LNCAP (cell line): ENCODE results near the gene LYPD6B.

ENCODE experiments used
- TF ChIP-seq, protein P1 (sequence below): fragments of 450-650 bp; IDR thresholded peaks from 2 replicates; pipeline ENCODE4 v1.5.1; 2017; ENCODE audit warnings: mild to moderate bottlenecking

Gene LYPD6B

DNA sequence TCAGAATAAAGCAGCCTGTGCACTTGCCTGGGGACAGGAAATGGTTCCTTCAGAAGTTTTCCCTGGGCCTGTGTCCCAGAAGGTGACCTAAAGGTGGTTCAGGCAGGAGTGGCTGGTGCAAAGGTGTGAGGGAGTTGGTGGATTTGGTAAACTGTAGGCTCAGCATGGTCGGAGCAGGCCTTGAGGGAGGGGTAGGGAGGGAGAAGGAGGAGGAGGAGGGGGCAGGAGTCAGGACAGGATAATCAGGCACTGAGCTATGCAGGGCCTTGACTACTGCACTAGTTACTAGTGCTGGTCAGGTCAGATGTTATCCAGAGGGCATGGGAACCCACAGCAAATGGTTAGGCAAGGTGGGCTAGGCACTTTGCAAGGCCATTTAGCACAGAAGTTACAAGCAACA is 21.3 kb downstream of the LYPD6B start:
- TF ChIP-seq, protein P1, sequence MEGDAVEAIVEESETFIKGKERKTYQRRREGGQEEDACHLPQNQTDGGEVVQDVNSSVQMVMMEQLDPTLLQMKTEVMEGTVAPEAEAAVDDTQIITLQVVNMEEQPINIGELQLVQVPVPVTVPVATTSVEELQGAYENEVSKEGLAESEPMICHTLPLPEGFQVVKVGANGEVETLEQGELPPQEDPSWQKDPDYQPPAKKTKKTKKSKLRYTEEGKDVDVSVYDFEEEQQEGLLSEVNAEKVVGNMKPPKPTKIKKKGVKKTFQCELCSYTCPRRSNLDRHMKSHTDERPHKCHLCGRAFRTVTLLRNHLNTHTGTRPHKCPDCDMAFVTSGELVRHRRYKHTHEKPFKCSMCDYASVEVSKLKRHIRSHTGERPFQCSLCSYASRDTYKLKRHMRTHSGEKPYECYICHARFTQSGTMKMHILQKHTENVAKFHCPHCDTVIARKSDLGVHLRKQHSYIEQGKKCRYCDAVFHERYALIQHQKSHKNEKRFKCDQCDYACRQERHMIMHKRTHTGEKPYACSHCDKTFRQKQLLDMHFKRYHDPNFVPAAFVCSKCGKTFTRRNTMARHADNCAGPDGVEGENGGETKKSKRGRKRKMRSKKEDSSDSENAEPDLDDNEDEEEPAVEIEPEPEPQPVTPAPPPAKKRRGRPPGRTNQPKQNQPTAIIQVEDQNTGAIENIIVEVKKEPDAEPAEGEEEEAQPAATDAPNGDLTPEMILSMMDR, result no peak

DNA sequence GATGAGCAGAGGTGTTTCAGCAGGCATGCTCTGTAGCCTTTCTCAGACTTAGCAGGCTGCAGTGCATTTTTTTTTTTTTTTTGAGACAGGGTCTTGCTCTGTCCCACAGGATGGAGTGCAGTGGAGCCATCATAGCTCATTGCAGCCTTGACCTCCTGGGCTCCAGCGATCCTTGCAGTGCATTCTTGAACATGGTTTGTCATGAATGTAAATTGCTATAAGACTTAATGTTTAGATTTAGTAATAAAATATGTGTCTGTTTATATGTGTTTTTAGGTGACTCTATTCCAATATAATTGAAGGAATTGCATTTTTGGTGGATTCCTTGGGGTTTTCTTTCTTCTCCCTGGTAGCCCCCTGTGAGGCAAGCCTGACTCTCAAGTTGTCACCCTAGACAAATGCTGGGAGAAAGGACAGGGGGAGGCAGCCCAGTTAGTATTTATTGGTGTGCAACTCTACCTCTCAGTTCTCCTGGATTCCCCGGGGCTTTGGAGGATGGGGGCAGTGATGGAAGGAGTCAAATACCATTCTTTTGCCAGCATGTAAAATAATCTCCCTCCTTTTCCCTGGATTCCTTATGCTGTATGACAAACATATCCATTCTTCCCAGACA is 22.7 kb downstream of the LYPD6B start:
- TF ChIP-seq, protein P1, result no peak

DNA sequence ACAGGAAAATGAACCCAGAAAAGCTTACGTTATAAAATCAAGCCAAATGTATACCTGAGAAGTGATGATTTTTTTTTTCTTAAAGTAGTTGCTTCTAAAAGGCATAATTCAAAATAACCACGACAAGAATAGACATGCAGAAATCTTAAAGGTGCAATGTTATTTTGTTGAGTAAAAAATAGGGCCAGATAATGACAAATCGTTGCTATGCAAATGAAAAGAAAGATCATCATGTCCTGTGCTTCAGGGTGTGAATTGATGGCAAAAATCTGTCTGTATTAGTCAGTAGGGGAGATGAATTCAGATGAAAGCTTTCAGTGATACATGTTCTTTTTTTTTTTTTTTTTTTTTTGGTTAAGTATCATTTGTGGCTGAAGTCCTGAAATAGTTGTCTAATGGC is 24.0 kb downstream of the LYPD6B start:
- TF ChIP-seq, protein P1, result no peak

DNA sequence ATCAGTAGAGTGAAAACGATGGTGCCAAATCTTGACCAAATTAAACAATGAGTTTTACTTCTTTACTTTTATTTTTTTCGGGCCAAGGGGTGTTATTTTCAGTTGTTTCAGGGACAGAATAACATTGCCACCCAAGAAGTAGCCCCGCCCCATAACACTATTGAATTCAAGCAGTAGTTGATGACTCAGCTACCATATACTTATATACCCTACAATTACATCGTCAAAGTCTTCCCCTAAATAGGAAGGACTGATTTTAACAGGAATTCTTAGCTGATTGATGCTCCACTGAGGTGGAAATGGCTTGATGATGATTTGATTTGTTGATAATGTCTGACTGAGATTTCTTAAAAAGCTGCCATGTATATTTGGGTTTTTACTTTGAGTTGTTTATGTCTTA is 24.7 kb downstream of the LYPD6B start:
- TF ChIP-seq, protein P1, result no peak

DNA sequence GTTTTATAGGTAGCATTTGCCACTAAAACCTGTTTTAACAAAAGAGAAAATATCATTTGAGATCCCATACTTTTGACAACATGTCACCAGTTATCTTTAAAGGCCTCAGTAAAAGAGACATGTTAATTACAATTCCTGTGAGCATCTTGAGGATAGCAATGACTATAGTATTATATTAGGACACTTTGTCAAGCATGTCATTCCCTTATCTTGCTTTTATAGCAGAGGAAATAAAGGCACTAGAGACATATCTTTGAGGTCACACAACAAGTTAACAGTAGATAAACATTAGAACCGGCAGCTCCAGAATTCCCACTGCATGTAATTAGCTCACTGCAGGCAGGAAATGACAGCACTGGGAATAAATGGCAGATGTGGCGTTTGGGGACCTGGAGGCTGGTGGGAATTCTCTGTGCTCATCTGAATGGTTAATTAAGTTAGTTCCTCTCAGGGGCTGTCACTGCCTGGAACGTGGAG is 25.9 kb downstream of the LYPD6B start:
- TF ChIP-seq, protein P1, result no peak

DNA sequence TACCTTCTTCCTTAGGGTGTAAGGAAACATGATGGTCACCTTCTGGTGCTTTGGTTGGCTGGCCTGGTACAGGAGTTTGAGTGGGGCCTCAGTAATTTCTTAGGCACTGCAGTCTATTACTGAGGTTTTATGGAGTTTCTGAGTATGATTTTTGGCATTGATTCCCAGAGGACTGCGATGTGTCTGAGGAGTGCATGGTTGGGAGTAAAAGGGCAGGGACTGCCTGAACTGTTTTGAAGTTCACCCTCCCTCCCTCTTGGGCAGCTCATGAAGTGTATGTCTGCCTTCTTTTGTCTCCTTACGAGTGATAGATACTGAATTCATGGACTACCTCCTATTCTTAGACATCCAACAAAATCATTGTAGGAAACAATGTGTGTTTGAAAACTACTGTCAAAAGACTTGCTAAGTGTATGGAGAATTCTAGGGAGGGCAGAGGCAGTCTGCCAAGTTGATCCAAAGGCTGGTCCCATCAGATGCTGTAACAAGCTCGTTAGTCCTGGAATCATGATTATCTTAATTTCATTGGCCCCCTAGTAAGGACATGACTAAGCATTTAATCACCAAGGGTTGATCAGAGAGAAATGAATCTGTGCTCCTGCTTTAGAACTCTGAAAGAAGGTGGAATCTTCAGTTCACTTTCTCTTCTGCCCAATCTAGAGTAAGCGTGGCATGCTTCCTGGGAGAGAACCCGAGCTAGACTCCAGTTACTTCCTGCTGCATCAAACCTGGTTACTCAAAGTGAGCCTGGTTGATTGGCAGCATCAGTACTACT is 26.5 kb downstream of the LYPD6B start:
- TF ChIP-seq, protein P1, result no peak

DNA sequence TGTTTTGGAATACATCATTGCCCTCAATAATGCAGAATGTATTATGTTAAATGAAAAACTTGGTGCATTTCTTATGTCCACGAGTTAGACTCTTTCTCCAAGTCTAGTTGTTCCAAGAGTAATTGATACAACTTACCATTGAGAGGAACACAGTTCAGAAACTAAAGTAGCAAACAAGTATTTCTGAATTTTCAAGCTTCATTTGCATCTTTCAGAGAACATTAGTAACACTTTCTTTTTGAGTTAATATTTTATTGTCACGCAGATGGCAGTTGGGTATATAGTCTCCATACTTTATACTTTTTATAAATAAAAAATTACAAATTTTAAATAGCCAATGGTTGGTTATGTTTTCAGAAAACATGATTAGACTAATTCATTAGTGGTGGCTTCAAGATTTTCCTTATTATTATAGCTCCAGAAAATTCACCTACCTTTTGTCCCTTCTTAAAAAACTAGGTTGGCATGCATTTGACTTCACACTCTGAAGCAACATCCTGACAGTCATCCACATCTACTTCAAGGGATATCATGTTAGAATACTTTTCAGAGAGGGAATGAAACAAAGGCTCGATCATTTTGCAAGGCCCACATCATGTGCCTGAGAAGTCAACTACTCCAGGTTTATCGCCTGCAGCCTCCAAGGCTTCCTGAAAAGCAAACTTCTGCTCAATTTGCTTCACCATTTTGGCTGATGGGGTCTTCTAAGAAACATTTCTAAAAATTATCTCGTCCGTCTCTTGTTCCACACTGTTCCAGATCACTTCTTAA is 29.9 kb downstream of the LYPD6B start:
- TF ChIP-seq, protein P1, result no peak
